Measurements from ENCODE around the gene GP1BA. TPM values are rescaled to one million over a fixed set of nuclear protein-coding genes. Genes with fewer than 3 reads are reported as not detected.

GP1BA gene
- not detected for total RNA-seq
- long read RNA-seq, partial matches to known transcripts: 0 of 5 reads
- long read RNA-seq, other reads (novel, unspliced or antisense): 5 of 5 reads

DNA sequence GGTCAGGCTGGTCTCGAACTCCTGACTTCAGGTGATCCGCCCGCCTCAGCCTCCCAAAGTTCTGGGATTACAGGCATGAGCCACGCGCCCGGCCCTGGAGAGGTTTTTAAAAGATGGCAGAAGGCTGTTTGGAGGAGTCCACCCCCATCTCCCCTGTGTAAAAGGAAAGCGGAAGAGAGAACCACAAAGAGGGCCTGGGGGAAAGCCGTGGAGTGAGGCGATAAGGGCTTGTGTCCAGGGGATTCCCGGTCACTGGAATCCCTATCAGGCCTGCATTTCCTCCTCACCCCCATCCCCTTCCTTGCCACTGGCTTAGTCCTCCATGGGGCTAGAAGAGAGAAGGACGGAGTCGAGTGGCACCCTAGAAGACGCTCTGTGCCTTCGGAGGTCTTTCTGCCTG, at the start of gene GP1BA:
GP1BA (plus strand) TSS at position 315 of the 400 bp plus-strand sequence. CDS start 328 bp downstream, outside the sequence.
- intact Hi-C loops (cut with DNase I): no loop called here
- no peak for DNase-seq (ENCODE audit: low spot score)

DNA sequence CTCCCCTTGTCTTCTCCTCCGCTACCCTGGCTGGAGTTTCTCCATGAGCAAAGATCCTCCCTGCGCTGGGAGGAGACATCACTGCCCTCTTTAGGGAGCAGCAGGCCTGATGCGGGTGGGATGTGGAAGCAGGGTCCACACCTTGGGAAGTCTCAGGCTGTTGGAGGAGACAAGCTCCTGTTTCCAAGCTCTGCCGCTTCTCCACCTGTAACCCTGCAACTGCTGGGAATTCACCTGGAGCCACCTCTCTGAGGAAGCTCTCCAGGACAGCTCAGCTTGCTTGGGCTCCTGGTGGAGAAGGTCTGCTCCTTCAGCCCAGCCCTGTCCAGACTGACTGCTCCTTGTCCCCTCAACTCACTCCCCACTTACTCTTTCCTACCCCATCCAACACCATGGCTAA, 47.6 kb upstream of the GP1BA start:
- intact Hi-C loops (cut with DNase I): loop anchor here (5.0 to 10.0 kb wide), 2 partner anchors 47 to 320 kb away; partner anchors contain the start of gene GGT6
- DNase-seq (ENCODE audit: low spot score): no peak

DNA sequence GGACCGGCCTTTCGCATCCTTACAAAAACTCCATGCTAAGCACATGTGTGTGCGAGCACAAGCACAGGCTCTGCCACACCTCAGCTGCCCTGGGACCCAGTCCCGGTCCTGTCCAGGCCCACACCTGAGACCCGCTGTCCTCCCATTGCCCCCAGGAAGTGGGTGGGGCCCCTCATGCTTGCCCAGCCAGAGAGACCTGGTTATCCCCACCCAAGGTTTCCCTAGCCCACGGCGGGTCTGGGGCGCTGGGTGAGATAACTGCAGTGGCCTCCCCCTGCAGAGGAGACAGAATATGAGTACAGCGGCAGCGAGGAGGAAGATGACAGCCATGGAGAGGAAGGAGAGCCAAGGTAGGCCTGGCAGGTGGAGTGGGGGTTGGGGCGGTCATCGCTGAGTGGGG, 45.2 kb upstream of the GP1BA start:
- DNase-seq (ENCODE audit: low spot score): no peak
- intact Hi-C loops (cut with DNase I): loop anchor here (5.0 to 10.0 kb wide), 2 partner anchors 155 to 322 kb away; partner anchors contain the start of genes GGT6 and MED11

DNA sequence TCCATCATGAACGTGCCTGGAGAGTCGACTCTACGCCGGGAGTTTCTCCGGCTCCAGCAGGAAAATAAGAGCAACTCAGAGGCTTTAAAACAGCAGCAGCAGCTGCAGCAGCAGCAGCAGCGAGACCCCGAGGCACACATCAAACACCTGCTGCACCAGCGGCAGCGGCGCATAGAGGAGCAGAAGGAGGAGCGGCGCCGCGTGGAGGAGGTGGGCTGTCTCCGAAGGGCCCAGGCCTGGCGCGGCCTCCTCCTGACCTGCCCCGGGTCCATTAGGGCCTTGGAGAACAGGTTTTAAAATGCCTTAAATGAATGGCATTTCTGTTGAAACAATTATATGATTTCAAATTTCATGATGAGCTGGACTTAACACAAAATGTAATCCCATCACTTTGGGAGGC, 44.5 kb upstream of the GP1BA start:
- DNase-seq (ENCODE audit: low spot score): no peak
- intact Hi-C loops (cut with DNase I): loop anchor here (5.0 to 10.0 kb wide), 2 partner anchors 155 to 323 kb away; partner anchors contain the start of genes GGT6 and MED11

DNA sequence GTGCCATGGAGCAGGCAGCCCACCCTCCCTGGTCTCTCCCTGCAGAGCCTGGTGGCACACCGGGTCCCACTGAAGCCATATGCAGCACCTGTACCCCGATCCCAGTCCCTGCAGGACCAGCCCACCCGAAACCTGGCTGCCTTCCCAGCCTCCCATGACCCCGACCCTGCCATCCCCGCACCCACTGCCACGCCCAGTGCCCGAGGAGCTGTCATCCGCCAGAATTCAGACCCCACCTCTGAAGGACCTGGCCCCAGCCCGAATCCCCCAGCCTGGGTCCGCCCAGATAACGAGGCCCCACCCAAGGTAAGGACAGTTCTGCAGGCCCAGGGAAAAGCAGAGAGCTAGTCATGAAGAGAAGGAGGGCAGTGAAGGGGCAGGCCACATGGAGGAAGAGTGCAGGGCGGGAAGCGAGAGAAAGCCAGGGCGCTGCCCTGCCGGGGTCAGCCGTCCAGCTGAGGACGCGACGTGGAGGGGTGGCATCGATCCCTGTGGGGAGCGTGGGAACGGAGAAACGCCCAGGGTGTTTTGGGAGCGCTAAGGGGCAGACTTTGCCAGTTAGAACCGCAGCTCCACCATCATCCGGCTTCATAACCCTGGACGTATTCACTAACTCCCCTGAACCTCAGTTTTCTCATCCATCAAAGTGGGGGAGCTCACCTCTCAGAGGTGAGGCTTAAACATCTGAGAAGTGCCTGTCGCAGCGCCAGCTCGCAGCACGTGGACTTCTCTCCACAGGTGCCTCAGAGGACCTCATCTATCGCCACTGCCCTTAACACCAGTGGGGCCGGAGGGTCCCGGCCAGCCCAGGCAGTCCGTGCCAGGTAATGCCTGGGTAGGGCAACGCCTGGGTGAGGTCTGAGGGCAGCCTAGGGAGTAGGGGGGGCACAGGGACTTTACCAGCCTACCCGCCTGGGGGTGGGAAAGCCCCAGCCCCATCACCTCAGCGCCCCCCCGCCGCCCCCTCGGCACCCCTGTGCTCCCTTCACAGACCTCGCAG, 40.4 kb upstream of the GP1BA start:
- intact Hi-C loops (cut with DNase I): no loop called here
- no peak for DNase-seq (ENCODE audit: low spot score)

DNA sequence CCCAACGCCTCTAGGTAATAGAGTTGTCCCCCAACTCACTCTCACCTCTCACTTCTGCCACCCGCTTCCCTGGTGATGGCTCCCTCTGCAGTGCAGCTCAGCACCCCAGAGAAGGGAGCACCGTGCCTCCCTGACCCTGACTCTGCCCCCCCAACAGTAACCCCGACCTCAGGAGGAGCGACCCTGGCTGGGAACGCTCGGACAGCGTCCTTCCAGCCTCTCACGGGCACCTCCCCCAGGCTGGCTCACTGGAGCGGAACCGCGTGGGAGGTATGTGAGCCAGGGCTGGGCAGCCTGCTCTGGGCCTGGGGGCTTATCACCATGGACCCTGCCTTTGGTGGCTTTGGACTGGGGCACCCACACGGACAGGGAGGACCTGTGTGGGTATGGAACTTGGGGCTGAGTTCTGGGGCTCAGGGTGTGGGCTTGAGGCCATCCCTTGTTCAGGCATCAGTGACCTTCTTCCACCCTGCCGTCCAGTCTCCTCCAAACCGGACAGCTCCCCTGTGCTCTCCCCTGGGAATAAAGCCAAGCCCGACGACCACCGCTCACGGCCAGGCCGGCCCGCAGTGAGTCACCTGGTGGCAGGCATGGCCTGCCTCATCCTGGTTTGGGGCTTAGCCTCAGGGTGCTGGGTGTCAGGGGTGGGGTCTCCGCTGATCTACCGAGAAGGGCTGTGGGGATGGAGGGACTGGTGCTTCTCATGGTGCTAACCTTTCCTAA, 39.4 kb upstream of the GP1BA start:
- intact Hi-C loops (cut with DNase I): no loop called here
- no peak for DNase-seq (ENCODE audit: low spot score)

DNA sequence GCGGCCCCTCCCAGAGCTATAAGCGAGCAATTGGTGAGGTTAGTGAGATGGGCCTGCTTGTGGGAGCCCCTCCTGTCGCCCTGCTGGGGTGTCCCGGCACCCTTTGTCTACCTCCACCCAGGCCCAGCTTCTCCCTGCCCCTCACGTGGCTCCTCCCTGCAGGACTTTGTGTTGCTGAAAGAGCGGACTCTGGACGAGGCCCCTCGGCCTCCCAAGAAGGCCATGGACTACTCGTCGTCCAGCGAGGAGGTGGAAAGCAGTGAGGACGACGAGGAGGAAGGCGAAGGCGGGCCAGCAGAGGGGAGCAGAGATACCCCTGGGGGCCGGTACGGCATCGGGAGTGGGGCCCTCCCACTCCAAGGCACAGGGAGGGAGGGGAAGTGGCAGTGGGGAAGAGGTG, 38.8 kb upstream of the GP1BA start:
- intact Hi-C loops (cut with DNase I): no loop called here
- DNase-seq (ENCODE audit: low spot score): no peak

DNA sequence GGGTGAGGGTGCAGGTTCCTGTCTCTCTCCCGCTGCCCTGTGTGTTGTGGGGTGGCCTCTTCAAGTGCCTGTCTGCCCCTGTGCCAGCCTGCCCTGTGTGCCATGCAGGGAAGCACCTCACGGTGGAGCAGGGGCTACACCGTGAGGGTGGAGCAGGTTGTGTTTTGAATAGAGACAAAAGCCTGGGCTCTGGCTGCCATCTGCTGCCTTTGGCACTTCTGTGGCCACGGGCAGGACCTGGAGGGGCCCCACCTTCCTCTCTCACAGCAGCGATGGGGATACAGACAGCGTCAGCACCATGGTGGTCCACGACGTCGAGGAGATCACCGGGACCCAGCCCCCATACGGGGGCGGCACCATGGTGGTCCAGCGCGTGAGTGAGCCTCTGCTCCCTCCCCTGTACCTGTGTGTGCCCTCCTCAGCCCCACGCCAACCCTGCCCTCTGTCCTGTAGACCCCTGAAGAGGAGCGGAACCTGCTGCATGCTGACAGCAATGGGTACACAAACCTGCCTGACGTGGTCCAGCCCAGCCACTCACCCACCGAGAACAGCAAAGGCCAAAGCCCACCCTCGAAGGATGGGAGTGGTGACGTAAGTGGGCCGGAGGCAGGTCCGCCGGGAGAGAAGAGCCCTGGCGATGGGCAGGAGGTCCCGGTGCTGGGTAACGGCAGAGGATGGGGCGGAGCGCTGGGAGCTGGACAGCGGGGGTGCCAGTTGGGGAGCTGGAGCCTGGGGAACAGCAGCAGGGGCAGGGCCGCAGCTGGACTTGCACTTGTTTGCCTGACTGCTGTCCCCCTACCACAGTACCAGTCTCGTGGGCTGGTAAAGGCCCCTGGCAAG, 38.1 kb upstream of the GP1BA start:
- no peak for DNase-seq (ENCODE audit: low spot score)
- intact Hi-C loops (cut with DNase I): no loop called here

DNA sequence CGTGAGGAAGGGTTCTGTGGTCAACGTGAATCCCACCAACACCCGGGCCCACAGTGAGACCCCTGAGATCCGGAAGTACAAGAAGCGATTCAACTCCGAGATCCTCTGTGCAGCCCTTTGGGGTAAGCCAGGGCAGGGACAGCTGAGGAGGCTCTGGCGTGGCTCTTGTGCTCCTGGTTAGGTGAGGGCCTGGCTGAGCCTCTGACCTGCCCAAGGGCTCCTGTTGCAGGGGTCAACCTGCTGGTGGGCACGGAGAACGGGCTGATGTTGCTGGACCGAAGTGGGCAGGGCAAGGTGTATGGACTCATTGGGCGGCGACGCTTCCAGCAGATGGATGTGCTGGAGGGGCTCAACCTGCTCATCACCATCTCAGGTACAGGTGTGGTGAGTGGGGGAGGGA, 37.0 kb upstream of the GP1BA start:
- intact Hi-C loops (cut with DNase I): no loop called here
- no peak for DNase-seq (ENCODE audit: low spot score)

DNA sequence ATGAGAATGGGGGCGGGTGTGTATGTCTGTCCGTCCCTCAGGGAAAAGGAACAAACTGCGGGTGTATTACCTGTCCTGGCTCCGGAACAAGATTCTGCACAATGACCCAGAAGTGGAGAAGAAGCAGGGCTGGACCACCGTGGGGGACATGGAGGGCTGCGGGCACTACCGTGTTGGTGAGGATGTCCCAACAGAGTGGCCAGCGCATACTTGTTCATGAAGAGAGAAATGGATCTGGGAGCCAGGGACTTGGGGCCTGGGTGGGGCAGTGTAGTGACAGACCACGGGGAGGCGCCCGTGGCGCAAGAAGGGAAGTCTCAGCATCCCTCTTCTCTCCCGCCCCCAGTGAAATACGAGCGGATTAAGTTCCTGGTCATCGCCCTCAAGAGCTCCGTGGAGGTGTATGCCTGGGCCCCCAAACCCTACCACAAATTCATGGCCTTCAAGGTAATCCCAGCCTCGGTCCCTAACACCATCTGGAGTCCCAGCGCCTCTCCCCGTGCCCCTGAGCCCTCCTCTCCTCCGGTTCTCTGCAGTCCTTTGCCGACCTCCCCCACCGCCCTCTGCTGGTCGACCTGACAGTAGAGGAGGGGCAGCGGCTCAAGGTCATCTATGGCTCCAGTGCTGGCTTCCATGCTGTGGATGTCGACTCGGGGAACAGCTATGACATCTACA, 36.3 kb upstream of the GP1BA start:
- intact Hi-C loops (cut with DNase I): no loop called here
- DNase-seq (ENCODE audit: low spot score): no peak

DNA sequence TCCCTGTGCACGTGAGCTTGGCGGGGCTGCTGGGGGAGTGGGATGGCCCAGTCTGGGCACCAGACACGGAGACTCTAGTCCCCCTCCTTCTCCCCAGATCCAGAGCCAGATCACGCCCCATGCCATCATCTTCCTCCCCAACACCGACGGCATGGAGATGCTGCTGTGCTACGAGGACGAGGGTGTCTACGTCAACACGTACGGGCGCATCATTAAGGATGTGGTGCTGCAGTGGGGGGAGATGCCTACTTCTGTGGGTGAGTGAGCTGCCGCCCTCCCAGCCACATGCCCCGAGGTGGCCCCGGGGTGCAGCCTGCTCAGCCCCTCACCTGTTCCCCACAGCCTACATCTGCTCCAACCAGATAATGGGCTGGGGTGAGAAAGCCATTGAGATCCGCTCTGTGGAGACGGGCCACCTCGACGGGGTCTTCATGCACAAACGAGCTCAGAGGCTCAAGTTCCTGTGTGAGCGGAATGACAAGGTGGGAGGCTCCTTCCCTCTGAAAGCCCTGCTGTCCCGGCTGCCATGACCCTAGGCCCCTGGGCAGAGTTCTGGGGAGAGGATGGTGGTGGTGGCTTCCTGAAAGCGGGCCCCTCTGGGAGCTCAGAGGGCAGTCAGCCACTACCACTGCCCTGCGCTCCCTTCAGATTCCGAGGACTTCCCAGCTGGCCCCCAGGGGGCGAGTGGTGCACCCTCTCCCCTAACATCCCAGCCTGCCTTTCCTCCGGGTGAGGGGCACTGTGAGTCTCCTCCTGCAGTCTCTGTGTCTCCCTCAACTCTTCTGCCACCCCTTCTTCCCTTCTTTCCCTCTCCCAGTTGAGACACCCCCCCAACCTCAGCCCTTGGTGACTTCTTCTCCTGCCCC, 35.5 kb upstream of the GP1BA start:
- intact Hi-C loops (cut with DNase I): no loop called here
- no peak for DNase-seq (ENCODE audit: low spot score)

DNA sequence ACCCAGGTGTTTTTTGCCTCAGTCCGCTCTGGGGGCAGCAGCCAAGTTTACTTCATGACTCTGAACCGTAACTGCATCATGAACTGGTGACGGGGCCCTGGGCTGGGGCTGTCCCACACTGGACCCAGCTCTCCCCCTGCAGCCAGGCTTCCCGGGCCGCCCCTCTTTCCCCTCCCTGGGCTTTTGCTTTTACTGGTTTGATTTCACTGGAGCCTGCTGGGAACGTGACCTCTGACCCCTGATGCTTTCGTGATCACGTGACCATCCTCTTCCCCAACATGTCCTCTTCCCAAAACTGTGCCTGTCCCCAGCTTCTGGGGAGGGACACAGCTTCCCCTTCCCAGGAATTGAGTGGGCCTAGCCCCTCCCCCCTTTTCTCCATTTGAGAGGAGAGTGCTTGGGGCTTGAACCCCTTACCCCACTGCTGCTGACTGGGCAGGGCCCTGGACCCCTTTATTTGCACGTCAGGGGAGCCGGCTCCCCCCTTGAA, 34.8 kb upstream of the GP1BA start:
- intact Hi-C loops (cut with DNase I): no loop called here
- no peak for DNase-seq (ENCODE audit: low spot score)

DNA sequence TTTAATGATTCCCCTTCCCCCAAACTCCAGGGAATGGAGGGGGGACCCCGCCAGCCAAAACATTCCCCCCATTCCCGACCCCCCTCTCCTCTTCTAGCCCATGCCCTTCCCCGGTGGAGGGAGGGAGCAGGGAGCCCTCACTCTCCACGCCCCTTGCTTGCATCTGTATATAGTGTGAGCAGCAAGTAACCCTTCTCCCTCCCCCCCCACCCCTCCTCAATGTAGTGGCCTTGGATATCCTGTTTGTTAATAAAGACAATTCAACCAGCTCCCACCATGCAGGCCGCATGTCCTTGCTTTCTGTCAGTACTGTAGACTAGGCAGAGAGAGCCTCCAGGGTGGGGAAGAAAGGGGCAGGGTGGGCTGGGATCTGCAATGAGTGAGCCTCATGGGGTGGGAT, 34.3 kb upstream of the GP1BA start:
- no peak for DNase-seq (ENCODE audit: low spot score)
- intact Hi-C loops (cut with DNase I): no loop called here

DNA sequence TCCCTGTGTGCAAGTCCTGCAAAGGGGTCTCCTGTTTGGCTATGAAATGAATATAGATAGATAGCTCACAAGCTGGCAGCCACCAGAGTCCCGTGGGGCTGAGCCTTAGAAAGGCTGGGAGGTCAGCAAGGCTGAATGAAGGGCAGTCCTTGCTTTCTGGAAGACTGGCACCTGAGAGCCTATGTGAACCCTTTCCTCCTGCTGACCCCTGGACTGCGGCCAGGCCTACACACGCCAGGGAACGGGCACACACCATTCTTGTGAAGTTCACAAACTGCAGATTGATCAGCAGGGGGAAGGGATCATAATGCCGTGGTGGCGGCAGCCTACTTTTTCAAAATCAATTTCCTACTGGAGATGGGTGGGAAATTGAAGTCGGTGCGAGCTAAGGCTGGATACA, 33.7 kb upstream of the GP1BA start:
- no peak for DNase-seq (ENCODE audit: low spot score)
- intact Hi-C loops (cut with DNase I): no loop called here

DNA sequence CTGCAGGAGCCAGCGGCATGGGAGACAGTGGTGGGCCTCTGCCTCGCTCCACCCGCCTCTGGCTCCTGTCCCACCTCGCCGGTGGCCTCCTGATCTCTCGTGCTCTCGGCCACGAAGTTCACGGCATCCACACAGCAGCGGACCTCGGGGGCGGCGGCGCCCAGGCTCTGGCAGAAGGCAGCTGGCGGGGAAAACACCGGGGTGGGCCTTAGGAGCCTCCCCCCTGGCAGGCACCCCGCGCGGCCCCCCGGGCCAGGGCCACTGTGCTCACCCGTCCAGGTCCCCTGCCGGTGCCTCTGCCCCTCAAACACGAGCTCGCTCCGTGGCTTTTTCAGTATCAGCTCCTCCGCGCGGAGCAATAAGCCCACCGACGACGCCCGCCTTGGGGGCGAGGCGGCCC, 33.1 kb upstream of the GP1BA start:
- intact Hi-C loops (cut with DNase I): no loop called here

DNA sequence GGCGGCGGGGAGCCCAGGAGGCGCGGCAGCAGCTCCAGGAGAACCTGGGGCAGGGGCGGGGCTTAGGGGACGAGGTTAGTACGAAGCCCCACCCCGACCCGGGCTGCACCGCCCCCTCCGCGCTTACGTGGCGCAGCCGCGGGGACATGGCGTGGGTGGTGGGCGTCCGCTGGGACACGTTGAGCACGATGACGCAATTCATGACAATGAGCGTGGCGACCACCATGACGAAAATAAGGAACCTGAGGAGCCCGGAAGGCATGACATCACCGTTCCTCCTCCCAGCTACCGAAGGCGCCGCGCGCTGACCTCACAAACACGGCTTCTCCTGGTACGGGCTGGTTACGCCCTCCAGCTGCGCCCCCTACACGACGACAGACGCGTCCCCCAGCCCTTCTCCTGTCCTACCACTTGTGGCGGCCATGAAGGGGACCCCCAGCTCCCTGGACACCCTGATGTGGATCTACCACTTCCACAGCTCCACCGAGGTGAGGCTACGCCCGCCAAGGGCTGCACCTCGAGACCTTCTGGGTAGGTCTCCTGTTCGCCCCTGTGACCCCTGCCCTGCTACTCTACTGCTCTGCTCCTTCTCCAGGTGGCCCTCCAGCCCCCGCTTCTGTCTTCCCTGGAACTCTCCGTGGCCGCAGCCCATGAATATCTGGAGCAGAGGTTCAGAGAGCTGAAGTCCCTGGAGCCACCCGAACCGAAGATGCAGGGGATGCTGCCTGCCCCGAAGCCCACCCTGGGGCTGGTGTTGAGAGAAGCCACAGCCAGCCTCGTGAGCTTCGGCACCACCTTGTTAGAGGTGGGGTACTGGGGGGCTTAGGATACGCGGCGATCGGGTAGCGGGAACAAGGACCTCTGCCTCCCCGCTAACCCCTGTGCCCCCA, 32.5 kb upstream of the GP1BA start, which contains the start of gene C17orf107:
C17orf107 (plus strand) TSS at position 196 of the 890 bp plus-strand sequence; CDS start at position 423, 227 bp downstream.
- intact Hi-C loops (cut with DNase I): loop anchor here (5.0 kb wide), 1 partner anchor 187 kb away; the partner anchor contains the start of gene ARRB2
- peak; percentile 92 for DNase-seq (ENCODE audit: low spot score)

More for the DNA sequence above, 33.1 kb upstream of the GP1BA start:
- DNase-seq (ENCODE audit: low spot score): no peak

Measured in cardiac septum (tissue), 1 donor.